Upper lobe of right lung (tissue), 1 donor: ENCODE data around the gene TCF7L2. TPM values are rescaled to one million over a fixed set of nuclear protein-coding genes. Genes with fewer than 3 reads are reported as not detected.

Experiments
- ATAC-seq: fragments of 200-7000 bp; cut with Tn5 transposase; one replicate; pipeline ENCODE4 v1.9.1; 2020; ENCODE audit warnings: mild to moderate bottlenecking, moderate library complexity
- DNase-seq: peaks from one replicate; pipeline ENCODE4 v3.0.0-alpha.2; 2020
- H3K27ac ChIP-seq: fragments of 200-600 bp; one replicate; pipeline ENCODE4 v1.8.0; 2022
- H3K27me3 ChIP-seq: fragments of 200-600 bp; one replicate; pipeline ENCODE4 v1.8.0; 2022; ENCODE audit warnings: mild to moderate bottlenecking
- H3K36me3 ChIP-seq: fragments of 200-600 bp; one replicate; pipeline ENCODE4 v1.8.0; 2022
- H3K4me1 ChIP-seq: fragments of 200-600 bp; one replicate; pipeline ENCODE4 v1.8.0; 2022
- H3K4me3 ChIP-seq: fragments of 200-600 bp; one replicate; pipeline ENCODE4 v1.8.0; 2022; ENCODE audit warnings: mild to moderate bottlenecking
- H3K9me3 ChIP-seq: fragments of 200-600 bp; one replicate; pipeline ENCODE4 v1.8.0; 2022
- intact Hi-C: fragments of 100-400 bp; cut with DNase I; formaldehyde crosslinking; loops from one replicate; pipeline ENCODE4 v1.11.0; 2022
- total RNA-seq: library from RNA; stranded (reverse); fragmentation: NEBNext Ultra II Directional; extraction: Animal tissue kit (Norgen Biotek cat#: 25700); gene quantifications from one replicate; pipeline ENCODE4 v1.2.1, GENCODE V29; 2021
- TF ChIP-seq, protein P1 (sequence below): fragments of 200-600 bp; IDR thresholded peaks from one replicate; pipeline ENCODE4 v1.8.0; 2022; ENCODE audit warnings: antibody characterized with exemption
- donor health status: DM: no; HTN: yes; CAD: no; lungs with severe emphysema.

TCF7L2 gene
- total RNA-seq, 1 donor from 2014 or later = 47.4 TPM

DNA sequence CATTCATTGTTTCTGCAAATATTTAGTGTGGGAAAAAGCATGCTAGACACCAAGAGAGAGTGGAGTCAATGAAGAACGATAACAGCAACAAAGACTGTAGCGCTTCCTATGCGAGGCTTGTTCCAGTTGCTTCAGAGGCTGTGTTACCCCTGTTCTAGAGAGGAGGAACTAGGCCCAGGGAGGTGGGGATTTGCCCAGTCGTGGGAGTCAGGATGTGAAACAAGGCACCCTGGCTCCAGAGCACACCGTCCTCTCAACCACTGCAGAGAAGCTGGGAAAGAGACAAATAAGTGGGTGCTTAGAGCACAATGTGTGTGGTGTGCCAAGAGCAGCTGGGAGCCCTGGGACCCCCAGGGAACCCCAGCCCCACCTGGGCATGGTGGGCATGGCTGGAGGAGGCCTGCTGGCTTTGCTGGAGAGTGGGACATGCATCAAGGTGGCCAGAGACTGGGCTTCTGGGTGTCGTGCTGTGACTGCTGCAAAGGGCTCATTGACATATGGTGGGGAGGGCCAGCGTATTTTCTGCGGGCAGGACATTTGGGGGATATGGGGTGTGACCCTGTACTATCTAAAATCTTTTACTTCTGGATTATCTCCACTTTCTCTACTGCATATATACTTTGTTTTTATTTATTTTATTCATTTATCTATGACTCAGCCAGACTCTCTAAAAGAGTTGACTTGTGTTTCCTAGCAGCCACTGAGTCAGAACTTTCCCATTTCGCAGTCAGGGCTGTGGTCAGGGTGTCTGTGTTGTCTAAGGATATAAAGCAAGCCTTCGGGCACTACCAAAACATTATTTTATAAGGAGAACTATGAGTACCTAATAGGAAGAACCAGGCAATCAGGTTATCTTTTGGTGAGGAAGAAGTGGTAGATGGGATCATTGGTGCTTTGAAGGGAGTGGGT lies 95.4 kb downstream of the TCF7L2 start:
- no peak overlapping the region for H3K27ac ChIP-seq
- intact Hi-C loops = no loop called here
- ATAC-seq = peak; percentile 88

DNA sequence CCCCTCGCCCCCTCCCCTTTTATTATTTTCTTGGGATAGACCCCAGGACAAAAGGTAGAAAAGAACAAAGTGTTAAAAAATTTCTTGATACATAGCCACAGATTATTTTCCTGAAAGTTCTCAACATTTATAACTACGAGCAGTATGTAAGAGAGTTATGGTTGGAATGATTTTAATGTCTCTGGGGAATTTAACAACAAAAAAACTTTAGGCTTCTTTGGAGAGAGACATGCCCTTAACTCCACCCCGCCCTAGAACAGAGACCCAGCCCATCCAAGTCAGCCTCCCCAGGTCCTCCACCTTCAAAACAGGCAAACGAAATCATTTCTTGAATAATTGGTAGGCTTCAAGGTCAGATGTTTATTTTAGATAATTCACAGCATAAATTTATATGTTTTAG lies 97.1 kb downstream of the TCF7L2 start:
- Histone ChIP-seq H3K4me1 (peaks cover 37% of the 10 kb centered on the region), H3K4me3 (no peak overlapping the region), H3K36me3 (no peaks in the 10 kb centered on the region), H3K9me3 (no peaks in the 10 kb centered on the region), H3K27me3 (no peaks in the 10 kb centered on the region), H3K27ac (no peak overlapping the region)
- intact Hi-C loops = no loop called here
- no peak for DNase-seq
- TF ChIP-seq, protein P1, sequence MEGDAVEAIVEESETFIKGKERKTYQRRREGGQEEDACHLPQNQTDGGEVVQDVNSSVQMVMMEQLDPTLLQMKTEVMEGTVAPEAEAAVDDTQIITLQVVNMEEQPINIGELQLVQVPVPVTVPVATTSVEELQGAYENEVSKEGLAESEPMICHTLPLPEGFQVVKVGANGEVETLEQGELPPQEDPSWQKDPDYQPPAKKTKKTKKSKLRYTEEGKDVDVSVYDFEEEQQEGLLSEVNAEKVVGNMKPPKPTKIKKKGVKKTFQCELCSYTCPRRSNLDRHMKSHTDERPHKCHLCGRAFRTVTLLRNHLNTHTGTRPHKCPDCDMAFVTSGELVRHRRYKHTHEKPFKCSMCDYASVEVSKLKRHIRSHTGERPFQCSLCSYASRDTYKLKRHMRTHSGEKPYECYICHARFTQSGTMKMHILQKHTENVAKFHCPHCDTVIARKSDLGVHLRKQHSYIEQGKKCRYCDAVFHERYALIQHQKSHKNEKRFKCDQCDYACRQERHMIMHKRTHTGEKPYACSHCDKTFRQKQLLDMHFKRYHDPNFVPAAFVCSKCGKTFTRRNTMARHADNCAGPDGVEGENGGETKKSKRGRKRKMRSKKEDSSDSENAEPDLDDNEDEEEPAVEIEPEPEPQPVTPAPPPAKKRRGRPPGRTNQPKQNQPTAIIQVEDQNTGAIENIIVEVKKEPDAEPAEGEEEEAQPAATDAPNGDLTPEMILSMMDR = no peak
- ATAC-seq = no peak

More for the DNA sequence above, 95.4 kb downstream of the TCF7L2 start:
- TF ChIP-seq, protein P1 = no peak
- no peaks in the 10 kb centered on the region for H3K27me3 ChIP-seq
- H3K4me1 ChIP-seq = peaks cover 32% of the 10 kb centered on the region
- H3K36me3 ChIP-seq = peaks cover 2% of the 10 kb centered on the region
- peak; percentile 71 for DNase-seq
- no peak overlapping the region for H3K4me3 ChIP-seq
- H3K9me3 ChIP-seq = no peaks in the 10 kb centered on the region

DNA sequence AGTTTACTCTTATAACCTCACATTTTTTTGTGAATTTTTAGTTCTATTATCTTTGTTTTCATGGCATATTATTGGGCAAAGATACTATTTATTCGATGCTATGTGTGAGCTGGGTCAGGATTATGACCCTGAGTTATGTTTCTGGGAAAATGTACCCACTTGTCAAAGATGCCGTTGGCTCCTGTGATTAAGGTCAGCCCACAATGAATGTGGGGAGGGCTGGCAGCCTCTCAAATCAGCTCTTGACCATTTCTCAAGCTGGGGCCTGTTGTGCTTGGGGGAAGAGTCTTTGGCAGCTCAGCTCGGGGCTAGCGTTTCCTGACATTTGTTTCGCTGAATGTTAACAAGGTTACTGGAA lies 97.5 kb downstream of the TCF7L2 start:
- TF ChIP-seq, protein P1 = no peak
- Histone ChIP-seq H3K27me3 (no peaks in the 10 kb centered on the region), H3K4me3 (no peak overlapping the region), H3K27ac (no peak overlapping the region), H3K9me3 (no peaks in the 10 kb centered on the region), H3K36me3 (no peaks in the 10 kb centered on the region), H3K4me1 (peaks cover 35% of the 10 kb centered on the region)
- intact Hi-C loops = no loop called here
- peak; percentile 40 for ATAC-seq
- no peak for DNase-seq

DNA sequence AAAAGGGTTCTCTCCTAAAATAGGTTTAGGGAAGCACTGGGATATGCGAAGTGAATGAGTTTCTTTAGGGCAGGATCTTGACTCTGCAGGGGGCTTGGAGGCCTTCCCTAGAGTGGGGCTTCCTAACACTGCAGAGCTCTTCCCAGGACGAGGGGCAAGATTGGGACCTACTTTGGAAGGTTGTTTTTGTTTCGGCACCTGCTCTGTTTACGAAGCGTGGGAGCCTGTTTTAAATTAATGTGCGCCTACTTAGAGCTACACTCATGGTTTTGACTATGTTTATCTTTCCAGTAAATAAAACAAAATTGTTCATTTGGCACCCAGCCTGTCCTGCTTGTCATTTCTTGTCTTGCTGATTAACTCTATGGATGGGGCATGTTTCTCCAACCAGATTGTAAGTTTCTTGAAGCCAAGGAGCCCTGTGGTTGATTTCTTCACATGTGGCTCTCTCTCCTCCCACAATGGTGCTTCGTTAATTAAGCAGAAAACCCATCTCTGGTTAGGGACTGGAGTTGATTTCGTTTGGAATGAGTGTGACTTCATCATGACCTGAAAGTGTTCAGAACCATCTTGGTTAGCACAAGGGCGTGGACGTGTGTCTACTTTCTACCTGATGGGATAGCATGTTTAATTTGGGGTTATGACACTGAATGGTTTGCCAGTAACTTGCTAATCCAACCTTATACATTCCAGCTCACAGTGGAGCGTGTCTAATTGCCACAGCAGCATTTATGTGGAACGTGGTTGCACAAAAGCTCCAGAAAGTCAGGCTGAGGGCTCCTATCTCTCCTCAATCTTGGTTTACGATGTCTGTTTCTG lies 98.1 kb downstream of the TCF7L2 start:
- Histone ChIP-seq H3K36me3 (no peaks in the 10 kb centered on the region), H3K27me3 (no peaks in the 10 kb centered on the region), H3K4me1 (peaks cover 37% of the 10 kb centered on the region), H3K27ac (no peak overlapping the region), H3K4me3 (no peak overlapping the region), H3K9me3 (no peaks in the 10 kb centered on the region)
- TF ChIP-seq, protein P1 = no peak
- DNase-seq (no peak), ATAC-seq (no peak)
- intact Hi-C loops = no loop called here

DNA sequence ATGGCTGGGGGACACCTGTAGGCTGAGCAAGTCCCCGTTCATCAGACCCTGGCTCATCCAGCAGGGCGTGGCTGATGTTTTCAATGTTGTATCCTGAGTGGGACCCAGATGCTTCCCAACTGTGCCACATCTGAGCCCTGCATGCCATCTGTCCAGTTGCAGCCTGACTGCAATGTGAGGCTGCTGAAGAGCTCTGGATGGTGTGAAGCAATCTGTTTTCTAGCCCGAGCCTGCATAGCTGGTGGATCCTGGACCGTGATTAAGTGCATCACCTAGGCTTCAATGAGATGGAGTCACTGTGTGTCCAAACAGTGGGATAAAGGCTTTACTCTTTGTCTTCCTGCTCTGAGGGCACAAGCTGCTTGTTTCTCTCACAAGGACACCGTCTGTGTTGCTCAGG lies 99.8 kb downstream of the TCF7L2 start:
- no peak overlapping the region for H3K27ac ChIP-seq
- peaks cover 40% of the 10 kb centered on the region for H3K4me1 ChIP-seq
- no peaks in the 10 kb centered on the region for H3K36me3 ChIP-seq

More for the DNA sequence above, 99.8 kb downstream of the TCF7L2 start:
- DNase-seq = no peak
- intact Hi-C loops = no loop called here
- Histone ChIP-seq H3K4me3 (no peak overlapping the region), H3K9me3 (no peaks in the 10 kb centered on the region), H3K27me3 (no peaks in the 10 kb centered on the region)
- no peak for ATAC-seq
- TF ChIP-seq, protein P1 = no peak
